Measurements from ENCODE around the gene SESN3.

DNA sequence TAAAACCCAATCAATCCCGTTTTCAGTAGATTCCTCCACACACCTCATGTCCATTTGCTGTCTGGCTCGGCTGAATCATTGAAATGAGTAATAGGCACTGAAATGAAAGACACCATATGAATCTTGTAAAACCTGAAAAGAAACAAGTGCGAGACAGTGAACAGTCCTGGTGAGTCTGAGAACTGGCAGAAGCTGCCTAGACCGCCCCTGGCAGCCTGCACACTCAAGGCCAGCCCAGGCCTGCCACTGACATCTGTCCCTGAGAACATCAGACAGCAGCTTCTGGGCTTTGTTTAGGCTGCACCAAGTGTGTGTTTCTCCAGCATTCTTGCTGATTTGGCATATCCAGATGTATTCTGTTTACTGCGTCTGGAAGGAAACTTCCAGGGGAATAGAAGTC lies 96.5 kb downstream of the SESN3 start:
- TF ChIP-seq, protein P1, sequence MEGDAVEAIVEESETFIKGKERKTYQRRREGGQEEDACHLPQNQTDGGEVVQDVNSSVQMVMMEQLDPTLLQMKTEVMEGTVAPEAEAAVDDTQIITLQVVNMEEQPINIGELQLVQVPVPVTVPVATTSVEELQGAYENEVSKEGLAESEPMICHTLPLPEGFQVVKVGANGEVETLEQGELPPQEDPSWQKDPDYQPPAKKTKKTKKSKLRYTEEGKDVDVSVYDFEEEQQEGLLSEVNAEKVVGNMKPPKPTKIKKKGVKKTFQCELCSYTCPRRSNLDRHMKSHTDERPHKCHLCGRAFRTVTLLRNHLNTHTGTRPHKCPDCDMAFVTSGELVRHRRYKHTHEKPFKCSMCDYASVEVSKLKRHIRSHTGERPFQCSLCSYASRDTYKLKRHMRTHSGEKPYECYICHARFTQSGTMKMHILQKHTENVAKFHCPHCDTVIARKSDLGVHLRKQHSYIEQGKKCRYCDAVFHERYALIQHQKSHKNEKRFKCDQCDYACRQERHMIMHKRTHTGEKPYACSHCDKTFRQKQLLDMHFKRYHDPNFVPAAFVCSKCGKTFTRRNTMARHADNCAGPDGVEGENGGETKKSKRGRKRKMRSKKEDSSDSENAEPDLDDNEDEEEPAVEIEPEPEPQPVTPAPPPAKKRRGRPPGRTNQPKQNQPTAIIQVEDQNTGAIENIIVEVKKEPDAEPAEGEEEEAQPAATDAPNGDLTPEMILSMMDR (IDR thresholded peaks at IDR 0.05) = no peak
- TF ChIP-seq POLR2A (IDR thresholded peaks at IDR 0.05) = no peak
- TF ChIP-seq EP300 (IDR thresholded peaks at IDR 0.05) = no peak
